HG02759 (cell line): ENCODE measurements around the gene MYL6.
"Not testable (repeated sequence)": the region's sequence is repeated elsewhere in the genome, so short reads cannot be mapped to it uniquely, and the experiment has no call there.

Source experiments
- ATAC-seq: cut with Tn5 transposase; IDR thresholded peaks from one replicate; pipeline ENCODE4 v1.9.1; 2021; ENCODE audit warnings: mild to moderate bottlenecking, moderate library complexity; ENCODE audit not compliant: unreplicated experiment

MYL6 gene

DNA sequence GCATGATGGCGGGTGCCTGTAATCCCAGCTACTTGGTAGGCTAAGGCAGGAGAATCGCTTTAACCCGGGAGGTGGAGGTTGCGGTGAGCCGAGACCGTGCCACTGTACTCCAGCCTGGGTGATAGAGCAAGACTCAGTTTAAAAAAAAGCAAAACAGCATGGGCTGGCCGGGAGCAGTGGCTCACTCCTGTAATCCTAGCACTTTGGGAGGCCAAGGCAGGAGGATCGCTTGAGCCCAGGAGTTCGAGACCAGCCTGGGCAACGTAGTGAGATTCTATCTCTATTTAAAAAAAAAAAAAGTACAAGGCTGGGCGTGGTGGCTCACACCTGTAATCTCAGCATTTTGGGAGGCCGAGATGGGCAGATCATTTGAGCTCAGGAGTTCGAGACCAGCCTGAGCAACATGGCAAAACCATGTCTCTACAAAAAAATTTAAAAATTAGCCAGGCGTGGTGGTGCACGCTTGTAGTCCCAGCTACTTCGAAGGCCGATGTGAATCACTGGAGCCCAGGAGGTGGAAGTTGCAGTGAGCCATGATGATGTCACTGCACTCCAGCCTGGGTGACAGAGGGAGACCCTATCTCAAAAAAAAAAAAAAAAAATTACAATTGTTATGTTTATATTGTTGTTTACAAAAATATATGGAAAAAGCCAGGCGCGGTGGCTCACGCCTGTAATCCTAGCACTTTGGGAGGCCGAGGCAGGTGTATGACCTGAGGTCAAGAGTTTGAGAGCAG is 1.5 kb upstream of the MYL6 start:
- not testable (repeated sequence) for ATAC-seq

- peak; percentile 34 for ATAC-seq
Observed at GRCh38 chr12:56157201-56158028, 744 bp upstream of the MYL6 start.

DNA sequence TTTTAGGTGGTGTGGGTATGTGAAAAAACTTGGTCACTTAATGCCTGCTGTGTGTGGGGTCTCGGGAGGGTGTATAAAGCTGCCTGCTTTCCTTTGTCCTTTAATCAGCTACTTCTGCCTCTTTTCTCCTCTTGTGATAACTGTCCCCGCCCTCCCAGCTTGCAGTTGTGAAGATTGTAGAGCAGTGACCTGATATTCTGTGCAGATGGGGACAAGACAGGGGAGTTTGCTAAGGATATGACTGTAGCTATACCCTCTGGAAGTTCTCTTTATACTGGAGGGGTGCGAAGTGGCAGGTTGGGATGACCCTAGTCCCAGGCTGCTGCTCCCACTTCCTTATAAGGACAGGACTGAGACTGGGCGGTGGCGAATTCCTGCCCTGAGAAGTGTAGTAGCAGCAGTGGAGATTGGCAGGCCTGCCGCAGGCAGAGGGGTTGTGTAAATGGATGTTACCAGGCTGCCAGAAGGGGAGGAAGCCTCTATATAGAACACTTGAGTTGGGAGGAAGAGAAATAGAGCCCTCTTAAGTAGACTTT is 835 bp downstream of the MYL6 start:
- no peak for ATAC-seq

DNA sequence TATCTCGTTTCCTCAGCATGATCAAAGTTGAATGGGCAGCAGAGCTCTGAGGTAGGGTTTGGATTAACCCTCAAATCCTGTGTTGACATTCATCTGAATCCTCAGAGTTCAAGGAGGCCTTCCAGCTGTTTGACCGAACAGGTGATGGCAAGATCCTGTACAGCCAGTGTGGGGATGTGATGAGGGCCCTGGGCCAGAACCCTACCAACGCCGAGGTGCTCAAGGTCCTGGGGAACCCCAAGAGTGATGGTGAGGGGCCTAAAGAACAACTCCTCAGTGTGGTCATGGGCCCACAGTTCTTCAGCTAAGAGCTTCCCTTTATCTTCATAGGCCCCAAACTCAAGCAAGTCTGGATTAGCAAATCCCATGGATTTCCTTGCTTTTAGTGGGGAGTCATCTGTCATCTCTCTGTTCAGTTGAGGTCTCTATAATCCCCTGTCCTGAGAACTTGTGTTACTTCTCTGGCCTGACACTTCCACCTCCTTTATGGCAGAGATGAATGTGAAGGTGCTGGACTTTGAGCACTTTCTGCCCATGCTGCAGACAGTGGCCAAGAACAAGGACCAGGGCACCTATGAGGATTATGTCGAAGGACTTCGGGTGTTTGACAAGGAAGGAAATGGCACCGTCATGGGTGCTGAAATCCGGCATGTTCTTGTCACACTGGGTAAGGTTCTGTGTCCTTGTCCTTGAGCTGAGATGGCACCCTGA is 1.5 kb downstream of the MYL6 start:
- no peak for ATAC-seq

GRCh38 chr12:56160193-56160763 is 2.1 kb downstream of the MYL6 start:
- ATAC-seq, result no peak

- no peak for ATAC-seq
Observed at GRCh38 chr12:56160894-56161689, 2.9 kb downstream of the MYL6 start.

GRCh38 chr12:56161690-56162351 is 3.7 kb downstream of the MYL6 start:
- no peak for ATAC-seq

DNA sequence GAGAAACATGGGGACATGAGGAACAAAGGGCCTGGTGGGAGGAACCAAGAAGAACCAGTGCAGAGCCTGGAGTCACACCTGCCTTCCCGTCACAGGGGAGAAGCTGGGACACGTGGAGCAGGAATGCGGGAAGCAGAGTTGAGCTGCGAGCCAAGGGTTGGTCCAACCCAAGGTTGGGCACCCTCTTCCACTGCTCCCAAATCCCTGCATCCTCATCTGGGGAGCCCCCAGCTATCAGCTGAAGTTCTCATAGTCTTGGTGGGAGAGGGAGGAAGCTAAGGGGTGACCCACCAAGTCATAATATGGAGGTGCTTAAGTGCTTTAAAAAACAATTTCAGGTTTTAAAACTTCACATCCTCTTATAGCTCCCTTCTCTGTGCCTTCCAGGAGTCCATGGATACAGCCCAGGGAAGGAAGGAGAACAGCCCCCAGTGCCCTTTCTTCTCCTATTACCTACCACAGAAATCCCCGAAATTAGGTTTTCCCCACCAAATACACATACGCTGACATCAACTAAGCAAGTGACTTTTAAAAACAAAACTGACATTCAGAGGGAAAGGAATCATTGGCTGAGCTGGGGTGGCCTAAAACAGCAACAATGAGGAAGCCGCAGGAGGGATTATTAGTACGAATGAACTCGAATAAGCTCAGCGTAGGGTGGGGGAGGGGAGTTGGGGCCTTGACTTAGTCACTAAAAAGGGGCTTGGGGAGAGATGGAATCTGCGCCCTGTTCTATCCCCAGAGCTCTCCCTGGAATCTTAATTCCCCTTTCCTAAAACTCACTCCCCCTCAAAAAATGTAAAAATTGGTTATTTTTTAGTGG is 4.5 kb downstream of the MYL6 start:
- ATAC-seq, result no peak

- ATAC-seq, result no peak
Observed at GRCh38 chr12:56163533-56164344, 5.6 kb downstream of the MYL6 start.

DNA sequence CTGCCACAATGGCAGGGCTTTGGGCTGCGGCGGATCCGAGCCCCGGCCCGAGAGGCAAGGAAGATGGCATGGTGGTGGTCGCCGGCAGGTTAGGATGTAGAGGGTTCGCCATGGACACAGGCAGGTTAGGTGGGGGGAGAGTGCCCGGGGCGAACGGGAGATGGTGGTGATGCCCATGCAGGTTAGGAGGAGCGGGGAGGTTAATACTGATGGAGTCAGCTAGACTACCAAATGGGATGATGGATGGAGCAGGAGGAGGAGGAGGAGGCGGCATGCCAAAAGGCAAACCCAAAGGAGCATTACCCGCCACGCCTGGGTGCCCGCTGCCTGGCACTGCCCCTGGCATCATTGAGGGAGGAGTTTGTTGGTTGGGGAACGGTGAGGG is 6.2 kb downstream of the MYL6 start:
- ATAC-seq, result no peak

- ATAC-seq, result no peak
Observed at GRCh38 chr12:56165369-56165768, 7.2 kb downstream of the MYL6 start.

DNA sequence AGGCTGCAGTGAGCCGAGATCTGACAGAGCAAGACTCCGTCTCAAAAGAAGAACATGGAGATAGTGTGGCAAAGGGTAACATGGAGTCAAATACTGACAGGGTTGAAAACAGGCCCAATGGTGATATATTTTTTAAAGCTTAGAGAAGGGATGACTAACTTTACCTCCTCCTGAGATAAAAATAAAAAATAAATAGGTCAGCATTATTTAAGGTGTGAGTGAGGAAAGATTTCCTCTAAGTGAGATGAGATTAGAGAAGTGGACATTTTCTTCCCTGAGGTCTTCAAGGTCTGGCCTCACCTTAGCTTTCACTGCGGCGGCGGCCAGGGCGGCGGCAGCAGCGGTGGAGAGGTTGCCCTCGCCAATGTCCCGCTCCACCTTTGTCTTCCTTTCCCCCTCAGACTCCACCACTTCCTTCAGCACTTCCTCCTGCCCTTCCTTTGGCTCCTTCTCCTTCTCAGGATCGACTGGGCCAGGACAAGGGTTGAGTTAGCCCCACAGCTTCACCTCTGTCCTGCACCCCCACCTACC is 11.1 kb downstream of the MYL6 start:
- ATAC-seq, result no peak

DNA sequence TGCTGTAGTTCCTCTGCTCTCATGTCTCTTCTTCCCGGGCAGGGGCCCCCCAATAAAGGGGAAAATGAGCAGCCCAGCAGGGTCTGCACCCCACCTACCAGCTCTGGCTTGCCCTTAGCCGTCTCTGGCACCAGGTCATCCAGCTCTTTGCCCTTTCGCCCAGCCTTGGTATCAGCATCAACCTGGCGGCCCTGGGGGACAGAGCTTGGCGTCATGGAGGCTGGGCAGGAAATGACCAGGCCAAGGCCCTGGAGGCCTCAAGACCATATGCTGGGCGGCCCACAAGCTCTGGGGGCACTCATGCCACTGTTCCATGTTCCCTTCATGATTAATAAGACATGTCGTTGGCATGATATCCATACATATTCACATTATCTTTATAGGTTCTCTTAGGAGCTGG is 14.7 kb downstream of the MYL6 start:
- ATAC-seq, result no peak

- ATAC-seq, result no peak
Observed at GRCh38 chr12:56178347-56178746, 20.2 kb downstream of the MYL6 start.

- ATAC-seq, result no peak
Observed at GRCh38 chr12:56186957-56187356, 28.8 kb downstream of the MYL6 start.

DNA sequence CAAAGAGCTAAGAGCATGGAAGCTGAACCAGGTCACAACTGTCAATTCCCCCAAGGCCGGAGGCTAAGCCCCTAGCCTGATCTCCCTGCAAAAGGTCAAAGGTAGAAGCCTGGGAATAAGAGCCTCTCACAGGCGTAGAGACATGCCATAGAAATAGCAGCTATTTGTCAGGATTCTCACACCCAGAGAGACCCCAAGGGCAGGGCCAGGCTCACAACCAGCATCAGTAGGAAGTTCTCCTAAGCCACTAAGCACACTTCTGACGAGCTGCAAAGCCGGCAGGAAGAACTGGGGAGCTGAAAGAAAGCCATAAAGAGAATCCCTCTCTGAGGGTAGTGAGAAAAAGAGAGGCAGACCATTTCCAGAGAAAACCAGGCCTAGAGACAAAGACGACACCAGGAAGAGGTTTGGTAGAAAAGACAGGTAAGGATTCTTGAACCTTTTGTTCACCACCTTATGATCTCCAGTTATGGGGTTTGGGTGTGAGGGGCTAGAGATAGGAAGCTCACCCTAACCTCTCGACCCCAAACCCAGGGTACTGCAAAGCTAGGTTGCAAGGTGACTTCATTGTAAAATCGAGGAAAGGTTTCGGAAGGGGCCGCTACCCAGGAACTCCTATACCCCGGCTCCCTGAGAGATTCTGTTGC is 30.1 kb downstream of the MYL6 start:
- ATAC-seq, result no peak

DNA sequence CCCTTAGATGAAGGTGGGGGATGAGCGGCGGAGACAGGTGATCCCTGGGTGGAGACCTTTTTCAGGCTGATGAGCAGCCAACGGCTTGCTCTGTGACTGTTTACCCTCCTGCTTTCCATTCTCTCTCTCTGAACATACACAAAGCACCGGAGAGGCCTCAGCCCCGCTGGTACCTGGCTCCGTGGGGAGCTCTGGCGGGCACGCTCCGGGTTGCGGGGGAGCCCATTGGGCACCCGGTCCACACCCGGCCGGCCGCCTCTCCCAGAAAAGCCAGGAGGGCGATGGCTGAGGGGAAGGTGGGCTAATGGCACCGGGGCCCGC is 30.6 kb downstream of the MYL6 start:
- ATAC-seq, result no peak
